HL-60 (cell line): ENCODE data around the gene FAM162A.

ENCODE experiments used
- DNase-seq, 2 experiments: peaks; one replicate each; pipeline ENCODE4 v3.0.0-alpha.2; 2010 to 2020; ENCODE audit warnings: low read depth in 1 of 2, low spot score in 1 of 2
- H3K27ac ChIP-seq: fragments of 250-450 bp; sonication (Bioruptor Pico); replicated peaks from 2 replicates; pipeline ENCODE4 v1.5.1; 2020; ENCODE audit warnings: mild to moderate bottlenecking, moderate library complexity
- H3K27me3 ChIP-seq: fragments of 250-450 bp; sonication (Bioruptor Pico); 2 replicates; pipeline ENCODE4 v1.5.1; 2021; ENCODE audit warnings: mild to moderate bottlenecking, moderate library complexity; ENCODE audit not compliant: insufficient read depth, poor library complexity, severe bottlenecking
- H3K4me3 ChIP-seq: replicated peaks from 2 replicates; pipeline ENCODE4 v1.5.1; 2011; ENCODE audit warnings: mild to moderate bottlenecking, control low read depth, low read length; ENCODE audit not compliant: insufficient read depth
- GABPA ChIP-seq: IDR thresholded peaks from 2 replicates; pipeline ENCODE4 v1.6.1; 2012; ENCODE audit warnings: low read depth
- POLR2AphosphoS5 ChIP-seq: IDR thresholded peaks from 2 replicates; pipeline ENCODE4 v1.6.1; 2012; ENCODE audit warnings: low read depth
- SPI1 ChIP-seq: IDR thresholded peaks from 2 replicates; pipeline ENCODE4 v1.6.1; 2012; ENCODE audit warnings: low read depth, mild to moderate bottlenecking, borderline replicate concordance
- TF ChIP-seq, protein P1 (sequence below): IDR thresholded peaks from 2 replicates; pipeline ENCODE4 v1.6.1; 2012; ENCODE audit warnings: low read depth; ENCODE audit not compliant: insufficient replicate concordance
- TF ChIP-seq, protein P2 (sequence below): IDR thresholded peaks from one replicate; pipeline ENCODE4 v1.5.1; 2011; ENCODE audit warnings: low read length, control low read depth, inconsistent platforms; ENCODE audit not compliant: insufficient read depth

FAM162A gene

DNA sequence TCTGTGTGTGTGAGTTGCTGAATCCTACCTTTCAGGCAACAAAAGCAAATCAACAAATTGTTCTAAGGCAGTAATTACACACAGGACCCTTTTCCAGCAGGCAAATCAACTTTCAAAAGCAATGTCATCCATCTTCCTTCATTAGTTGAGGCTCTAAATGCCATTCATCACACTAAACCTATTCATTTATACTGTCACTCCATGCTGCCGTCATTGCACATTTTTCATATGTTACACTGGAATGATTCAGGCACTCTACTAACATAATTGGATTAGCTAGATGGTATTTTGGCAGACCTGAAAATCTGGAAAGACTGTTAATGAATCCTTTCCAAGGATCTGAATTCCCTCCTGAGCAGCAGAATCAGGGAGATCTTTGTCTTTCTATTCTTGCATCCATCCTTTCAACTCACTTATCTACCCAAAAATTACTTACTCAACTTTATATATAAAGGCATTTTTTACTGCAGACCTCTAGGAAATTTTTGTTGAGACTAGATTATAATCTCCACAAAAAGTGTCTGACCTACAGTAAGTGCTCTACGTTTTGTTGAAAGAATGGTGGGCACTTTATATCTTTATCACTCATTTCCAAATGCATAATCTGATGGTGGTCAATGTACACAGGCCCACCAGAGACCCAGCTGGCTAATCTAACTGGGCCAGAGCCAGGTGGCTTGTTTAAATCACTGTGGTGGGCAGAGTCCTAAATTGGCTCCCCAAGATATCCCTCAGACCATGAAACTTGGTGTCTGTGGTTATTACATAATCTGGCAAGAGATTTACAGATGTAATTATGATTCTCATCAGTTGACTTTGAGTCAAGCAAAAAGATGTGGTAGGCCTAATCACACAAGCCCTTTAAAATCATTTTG, 25.9 kb upstream of the FAM162A start:
- no peaks in the 10 kb centered on the region for H3K27me3 ChIP-seq
- H3K27ac ChIP-seq: no peak overlapping the region

GRCh38 chr3:122358703-122359032, 25.3 kb upstream of the FAM162A start:
- no peak overlapping the region for H3K27ac ChIP-seq
- no peak overlapping the region for H3K4me3 ChIP-seq
- TF ChIP-seq POLR2AphosphoS5 (peak; percentile 12; the same call in 1 of the 2 replicates), GABPA (no peak)
- no peaks in the 10 kb centered on the region for H3K27me3 ChIP-seq
- peak in 1 of 2 experiments; percentile 39 for DNase-seq

More for the DNA sequence above, 25.9 kb upstream of the FAM162A start:
- no peak for DNase-seq
- no peak for TF ChIP-seq GABPA
- TF ChIP-seq SPI1: no peak
- TF ChIP-seq, protein P1, sequence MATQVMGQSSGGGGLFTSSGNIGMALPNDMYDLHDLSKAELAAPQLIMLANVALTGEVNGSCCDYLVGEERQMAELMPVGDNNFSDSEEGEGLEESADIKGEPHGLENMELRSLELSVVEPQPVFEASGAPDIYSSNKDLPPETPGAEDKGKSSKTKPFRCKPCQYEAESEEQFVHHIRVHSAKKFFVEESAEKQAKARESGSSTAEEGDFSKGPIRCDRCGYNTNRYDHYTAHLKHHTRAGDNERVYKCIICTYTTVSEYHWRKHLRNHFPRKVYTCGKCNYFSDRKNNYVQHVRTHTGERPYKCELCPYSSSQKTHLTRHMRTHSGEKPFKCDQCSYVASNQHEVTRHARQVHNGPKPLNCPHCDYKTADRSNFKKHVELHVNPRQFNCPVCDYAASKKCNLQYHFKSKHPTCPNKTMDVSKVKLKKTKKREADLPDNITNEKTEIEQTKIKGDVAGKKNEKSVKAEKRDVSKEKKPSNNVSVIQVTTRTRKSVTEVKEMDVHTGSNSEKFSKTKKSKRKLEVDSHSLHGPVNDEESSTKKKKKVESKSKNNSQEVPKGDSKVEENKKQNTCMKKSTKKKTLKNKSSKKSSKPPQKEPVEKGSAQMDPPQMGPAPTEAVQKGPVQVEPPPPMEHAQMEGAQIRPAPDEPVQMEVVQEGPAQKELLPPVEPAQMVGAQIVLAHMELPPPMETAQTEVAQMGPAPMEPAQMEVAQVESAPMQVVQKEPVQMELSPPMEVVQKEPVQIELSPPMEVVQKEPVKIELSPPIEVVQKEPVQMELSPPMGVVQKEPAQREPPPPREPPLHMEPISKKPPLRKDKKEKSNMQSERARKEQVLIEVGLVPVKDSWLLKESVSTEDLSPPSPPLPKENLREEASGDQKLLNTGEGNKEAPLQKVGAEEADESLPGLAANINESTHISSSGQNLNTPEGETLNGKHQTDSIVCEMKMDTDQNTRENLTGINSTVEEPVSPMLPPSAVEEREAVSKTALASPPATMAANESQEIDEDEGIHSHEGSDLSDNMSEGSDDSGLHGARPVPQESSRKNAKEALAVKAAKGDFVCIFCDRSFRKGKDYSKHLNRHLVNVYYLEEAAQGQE: no peak
- TF ChIP-seq, protein P2, sequence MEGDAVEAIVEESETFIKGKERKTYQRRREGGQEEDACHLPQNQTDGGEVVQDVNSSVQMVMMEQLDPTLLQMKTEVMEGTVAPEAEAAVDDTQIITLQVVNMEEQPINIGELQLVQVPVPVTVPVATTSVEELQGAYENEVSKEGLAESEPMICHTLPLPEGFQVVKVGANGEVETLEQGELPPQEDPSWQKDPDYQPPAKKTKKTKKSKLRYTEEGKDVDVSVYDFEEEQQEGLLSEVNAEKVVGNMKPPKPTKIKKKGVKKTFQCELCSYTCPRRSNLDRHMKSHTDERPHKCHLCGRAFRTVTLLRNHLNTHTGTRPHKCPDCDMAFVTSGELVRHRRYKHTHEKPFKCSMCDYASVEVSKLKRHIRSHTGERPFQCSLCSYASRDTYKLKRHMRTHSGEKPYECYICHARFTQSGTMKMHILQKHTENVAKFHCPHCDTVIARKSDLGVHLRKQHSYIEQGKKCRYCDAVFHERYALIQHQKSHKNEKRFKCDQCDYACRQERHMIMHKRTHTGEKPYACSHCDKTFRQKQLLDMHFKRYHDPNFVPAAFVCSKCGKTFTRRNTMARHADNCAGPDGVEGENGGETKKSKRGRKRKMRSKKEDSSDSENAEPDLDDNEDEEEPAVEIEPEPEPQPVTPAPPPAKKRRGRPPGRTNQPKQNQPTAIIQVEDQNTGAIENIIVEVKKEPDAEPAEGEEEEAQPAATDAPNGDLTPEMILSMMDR: no peak
- TF ChIP-seq POLR2AphosphoS5: no peak; the same call in 1 of the 2 replicates
- no peak overlapping the region for H3K4me3 ChIP-seq

GRCh38 chr3:122362026-122362425, 22.0 kb upstream of the FAM162A start:
- H3K27ac ChIP-seq: no peak overlapping the region
- TF ChIP-seq, protein P2: no peak
- no peak for TF ChIP-seq POLR2AphosphoS5
- TF ChIP-seq, protein P1: no peak
- TF ChIP-seq GABPA: no peak
- TF ChIP-seq SPI1: no peak
- H3K4me3 ChIP-seq: no peak overlapping the region
- H3K27me3 ChIP-seq: no peaks in the 10 kb centered on the region
- DNase-seq: no peak

DNA sequence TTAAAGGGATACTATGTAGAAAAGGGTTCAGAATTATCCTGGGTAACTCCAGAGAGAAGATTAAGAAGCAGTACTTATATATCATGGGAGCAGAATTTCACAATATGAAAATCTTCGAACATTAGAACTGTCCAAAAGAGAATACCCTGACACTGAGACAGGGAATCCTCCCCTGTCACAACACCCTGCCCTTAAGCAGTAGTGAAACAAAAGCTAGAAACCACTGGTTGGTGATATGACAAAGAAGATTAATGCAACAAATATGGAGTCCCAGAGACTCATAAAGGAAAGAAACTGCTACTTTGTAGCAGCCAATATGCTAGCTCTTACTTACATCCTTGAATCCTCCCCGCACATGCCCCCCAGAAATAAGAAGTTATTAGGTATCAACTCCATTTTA, 19.5 kb upstream of the FAM162A start:
- Histone ChIP-seq H3K27me3 (no peaks in the 10 kb centered on the region), H3K27ac (no peak overlapping the region), H3K4me3 (no peak overlapping the region)
- DNase-seq: no peak
- TF ChIP-seq POLR2AphosphoS5: no peak
- TF ChIP-seq, protein P2: no peak
- TF ChIP-seq, protein P1: no peak
- TF ChIP-seq GABPA: no peak
- TF ChIP-seq SPI1: no peak
